K562 (cell line): ENCODE measurements around the gene FAR2. TPM values are rescaled to one million over a fixed set of nuclear protein-coding genes. Genes with fewer than 3 reads are reported as not detected.

Experiments
- DMBX1 ChIP-seq: fragments of 250-450 bp; sonication (Bioruptor Pico); IDR thresholded peaks from 2 replicates; pipeline ENCODE4 v1.8.0; 2022; ENCODE audit warnings: inconsistent platforms, mild to moderate bottlenecking, moderate library complexity, borderline replicate concordance
- HNRNPK ChIP-seq: fragments of 200-400 bp; formaldehyde crosslinking; IDR thresholded peaks from one replicate; pipeline ENCODE4 v1.6.1; 2018; ENCODE audit warnings: mild to moderate bottlenecking, low read depth, low read length; ENCODE audit not compliant: poor library complexity, severe bottlenecking
- HNRNPUL1 ChIP-seq: fragments of 200-400 bp; formaldehyde crosslinking; IDR thresholded peaks from 2 replicates; pipeline ENCODE4 v1.6.1; 2017; ENCODE audit warnings: low read length
- NFIC ChIP-seq: fragments of 450-650 bp; IDR thresholded peaks from 2 replicates; pipeline ENCODE4 v1.6.1; 2017; ENCODE audit warnings: mild to moderate bottlenecking, inconsistent platforms
- RBM25 ChIP-seq: fragments of 200-400 bp; formaldehyde crosslinking; IDR thresholded peaks from 2 replicates; pipeline ENCODE4 v1.6.1; 2018; ENCODE audit warnings: low read length, low read depth, moderate library complexity; ENCODE audit not compliant: severe bottlenecking
- TAF7 ChIP-seq: fragments of 450-650 bp; IDR thresholded peaks from 2 replicates; pipeline ENCODE4 v1.6.1; 2016; ENCODE audit warnings: missing genetic modification characterization, missing compliant biosample characterization
- TAL1 ChIP-seq: fragments of 450-650 bp; IDR thresholded peaks from 2 replicates; pipeline ENCODE4 v1.6.1; 2016; ENCODE audit warnings: mild to moderate bottlenecking
- ZNF146 ChIP-seq: IDR thresholded peaks from one replicate; pipeline ENCODE4 v1.6.1; 2018; ENCODE audit warnings: missing compliant biosample characterization; ENCODE audit not compliant: unreplicated experiment
- ZNF431 ChIP-seq: sonication (generic); formaldehyde crosslinking; IDR thresholded peaks from 2 replicates; pipeline ENCODE4 v1.8.0; 2022; ENCODE audit warnings: mild to moderate bottlenecking, missing genetic modification reagents
- polyA plus RNA-seq, 8 experiments: library from polyadenylated mRNA; depleted of rRNA in 4 of 8; stranded (reverse) in 5 of 8; unstranded in 3 of 8; fragments of >200 nt; fragmentation: Nextera tagmentation in 2 of 8; fragmentation: Illumina TruSeq in 1 of 8; extraction: Ambion mirVana in 2 of 8; extraction: Trizol in 1 of 8; gene quantifications; 2 replicates each; pipeline versions ENCODE4 v1.2.1 to v1.2.3, GENCODE V29; 2011 to 2014; ENCODE audit warnings: inconsistent platforms in 1 of 8, missing spikeins in 1 of 8
- total RNA-seq, 7 experiments: library from RNA; depleted of rRNA in 6 of 7; stranded (reverse); fragments of >200 nt in 6 of 7; fragmentation: Illumina TruSeq in 2 of 7; extraction: Trizol in 2 of 7; gene quantifications; 2 replicates each; pipeline versions ENCODE4 v1.2.1 to v1.2.3, GENCODE V29; 2011 to 2021; ENCODE audit warnings: low replicate concordance in 1 of 7
- TF ChIP-seq, protein P1 (sequence below): sonication (generic); formaldehyde crosslinking; IDR thresholded peaks from 2 replicates; pipeline ENCODE4 v1.8.0; 2022; ENCODE audit warnings: mild to moderate bottlenecking, missing genetic modification reagents
- TF ChIP-seq, protein P2 (sequence below): fragments of 250-450 bp; sonication (Bioruptor Pico); IDR thresholded peaks from 2 replicates; pipeline ENCODE4 v1.5.0; 2022; ENCODE audit warnings: mild to moderate bottlenecking
- TF ChIP-seq, protein P3 (sequence below): sonication (generic); formaldehyde crosslinking; IDR thresholded peaks from 2 replicates; pipeline ENCODE4 v1.8.0; 2023; ENCODE audit warnings: missing genetic modification reagents, mild to moderate bottlenecking, borderline replicate concordance
- TF ChIP-seq, protein P4 (sequence below): fragments of 250-450 bp; sonication (Bioruptor Pico); IDR thresholded peaks from 2 replicates; pipeline ENCODE4 v1.8.0; 2022; ENCODE audit warnings: moderate library complexity, mild to moderate bottlenecking, inconsistent platforms

Gene FAR2
- total and polyA plus RNA-seq, 9 of the 15 experiments (the other 6 are each of a cell fraction or from before 2014, with no cell fraction given) = 5.0 to 13.4 (median 8.5) TPM

DNA sequence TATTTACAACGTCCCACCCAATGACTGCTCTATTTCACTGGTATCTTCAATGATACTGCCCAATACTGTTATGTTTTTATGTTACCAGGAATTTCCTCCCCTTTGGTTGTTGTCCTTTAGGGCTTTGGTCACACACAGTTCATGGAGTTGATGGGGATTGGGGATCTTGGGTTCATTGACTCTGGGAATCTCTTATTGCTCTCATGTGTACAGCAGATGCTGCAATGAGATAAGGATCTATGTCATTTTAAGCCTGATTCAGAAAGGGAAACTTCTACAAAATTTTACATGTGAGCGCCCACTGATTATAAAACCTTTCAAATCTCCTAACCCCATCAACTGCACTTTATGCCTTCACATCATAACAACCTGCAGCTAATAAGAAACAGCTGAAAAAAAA is 67.2 kb downstream of the FAR2 start (continued):
- TF ChIP-seq, protein P1, sequence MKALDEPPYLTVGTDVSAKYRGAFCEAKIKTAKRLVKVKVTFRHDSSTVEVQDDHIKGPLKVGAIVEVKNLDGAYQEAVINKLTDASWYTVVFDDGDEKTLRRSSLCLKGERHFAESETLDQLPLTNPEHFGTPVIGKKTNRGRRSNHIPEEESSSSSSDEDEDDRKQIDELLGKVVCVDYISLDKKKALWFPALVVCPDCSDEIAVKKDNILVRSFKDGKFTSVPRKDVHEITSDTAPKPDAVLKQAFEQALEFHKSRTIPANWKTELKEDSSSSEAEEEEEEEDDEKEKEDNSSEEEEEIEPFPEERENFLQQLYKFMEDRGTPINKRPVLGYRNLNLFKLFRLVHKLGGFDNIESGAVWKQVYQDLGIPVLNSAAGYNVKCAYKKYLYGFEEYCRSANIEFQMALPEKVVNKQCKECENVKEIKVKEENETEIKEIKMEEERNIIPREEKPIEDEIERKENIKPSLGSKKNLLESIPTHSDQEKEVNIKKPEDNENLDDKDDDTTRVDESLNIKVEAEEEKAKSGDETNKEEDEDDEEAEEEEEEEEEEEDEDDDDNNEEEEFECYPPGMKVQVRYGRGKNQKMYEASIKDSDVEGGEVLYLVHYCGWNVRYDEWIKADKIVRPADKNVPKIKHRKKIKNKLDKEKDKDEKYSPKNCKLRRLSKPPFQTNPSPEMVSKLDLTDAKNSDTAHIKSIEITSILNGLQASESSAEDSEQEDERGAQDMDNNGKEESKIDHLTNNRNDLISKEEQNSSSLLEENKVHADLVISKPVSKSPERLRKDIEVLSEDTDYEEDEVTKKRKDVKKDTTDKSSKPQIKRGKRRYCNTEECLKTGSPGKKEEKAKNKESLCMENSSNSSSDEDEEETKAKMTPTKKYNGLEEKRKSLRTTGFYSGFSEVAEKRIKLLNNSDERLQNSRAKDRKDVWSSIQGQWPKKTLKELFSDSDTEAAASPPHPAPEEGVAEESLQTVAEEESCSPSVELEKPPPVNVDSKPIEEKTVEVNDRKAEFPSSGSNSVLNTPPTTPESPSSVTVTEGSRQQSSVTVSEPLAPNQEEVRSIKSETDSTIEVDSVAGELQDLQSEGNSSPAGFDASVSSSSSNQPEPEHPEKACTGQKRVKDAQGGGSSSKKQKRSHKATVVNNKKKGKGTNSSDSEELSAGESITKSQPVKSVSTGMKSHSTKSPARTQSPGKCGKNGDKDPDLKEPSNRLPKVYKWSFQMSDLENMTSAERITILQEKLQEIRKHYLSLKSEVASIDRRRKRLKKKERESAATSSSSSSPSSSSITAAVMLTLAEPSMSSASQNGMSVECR (CRISPR knock-in tag) = no peak
- no peak for TF ChIP-seq HNRNPK
- no peak for TF ChIP-seq ZNF146 (CRISPR knock-in tag)
- TF ChIP-seq NFIC = no peak
- no peak for TF ChIP-seq RBM25
- TF ChIP-seq TAL1 = no peak
- TF ChIP-seq, protein P2, sequence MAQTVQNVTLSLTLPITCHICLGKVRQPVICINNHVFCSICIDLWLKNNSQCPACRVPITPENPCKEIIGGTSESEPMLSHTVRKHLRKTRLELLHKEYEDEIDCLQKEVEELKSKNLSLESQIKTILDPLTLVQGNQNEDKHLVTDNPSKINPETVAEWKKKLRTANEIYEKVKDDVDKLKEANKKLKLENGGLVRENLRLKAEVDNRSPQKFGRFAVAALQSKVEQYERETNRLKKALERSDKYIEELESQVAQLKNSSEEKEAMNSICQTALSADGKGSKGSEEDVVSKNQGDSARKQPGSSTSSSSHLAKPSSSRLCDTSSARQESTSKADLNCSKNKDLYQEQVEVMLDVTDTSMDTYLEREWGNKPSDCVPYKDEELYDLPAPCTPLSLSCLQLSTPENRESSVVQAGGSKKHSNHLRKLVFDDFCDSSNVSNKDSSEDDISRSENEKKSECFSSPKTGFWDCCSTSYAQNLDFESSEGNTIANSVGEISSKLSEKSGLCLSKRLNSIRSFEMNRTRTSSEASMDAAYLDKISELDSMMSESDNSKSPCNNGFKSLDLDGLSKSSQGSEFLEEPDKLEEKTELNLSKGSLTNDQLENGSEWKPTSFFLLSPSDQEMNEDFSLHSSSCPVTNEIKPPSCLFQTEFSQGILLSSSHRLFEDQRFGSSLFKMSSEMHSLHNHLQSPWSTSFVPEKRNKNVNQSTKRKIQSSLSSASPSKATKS = no peak
- TF ChIP-seq, protein P3, sequence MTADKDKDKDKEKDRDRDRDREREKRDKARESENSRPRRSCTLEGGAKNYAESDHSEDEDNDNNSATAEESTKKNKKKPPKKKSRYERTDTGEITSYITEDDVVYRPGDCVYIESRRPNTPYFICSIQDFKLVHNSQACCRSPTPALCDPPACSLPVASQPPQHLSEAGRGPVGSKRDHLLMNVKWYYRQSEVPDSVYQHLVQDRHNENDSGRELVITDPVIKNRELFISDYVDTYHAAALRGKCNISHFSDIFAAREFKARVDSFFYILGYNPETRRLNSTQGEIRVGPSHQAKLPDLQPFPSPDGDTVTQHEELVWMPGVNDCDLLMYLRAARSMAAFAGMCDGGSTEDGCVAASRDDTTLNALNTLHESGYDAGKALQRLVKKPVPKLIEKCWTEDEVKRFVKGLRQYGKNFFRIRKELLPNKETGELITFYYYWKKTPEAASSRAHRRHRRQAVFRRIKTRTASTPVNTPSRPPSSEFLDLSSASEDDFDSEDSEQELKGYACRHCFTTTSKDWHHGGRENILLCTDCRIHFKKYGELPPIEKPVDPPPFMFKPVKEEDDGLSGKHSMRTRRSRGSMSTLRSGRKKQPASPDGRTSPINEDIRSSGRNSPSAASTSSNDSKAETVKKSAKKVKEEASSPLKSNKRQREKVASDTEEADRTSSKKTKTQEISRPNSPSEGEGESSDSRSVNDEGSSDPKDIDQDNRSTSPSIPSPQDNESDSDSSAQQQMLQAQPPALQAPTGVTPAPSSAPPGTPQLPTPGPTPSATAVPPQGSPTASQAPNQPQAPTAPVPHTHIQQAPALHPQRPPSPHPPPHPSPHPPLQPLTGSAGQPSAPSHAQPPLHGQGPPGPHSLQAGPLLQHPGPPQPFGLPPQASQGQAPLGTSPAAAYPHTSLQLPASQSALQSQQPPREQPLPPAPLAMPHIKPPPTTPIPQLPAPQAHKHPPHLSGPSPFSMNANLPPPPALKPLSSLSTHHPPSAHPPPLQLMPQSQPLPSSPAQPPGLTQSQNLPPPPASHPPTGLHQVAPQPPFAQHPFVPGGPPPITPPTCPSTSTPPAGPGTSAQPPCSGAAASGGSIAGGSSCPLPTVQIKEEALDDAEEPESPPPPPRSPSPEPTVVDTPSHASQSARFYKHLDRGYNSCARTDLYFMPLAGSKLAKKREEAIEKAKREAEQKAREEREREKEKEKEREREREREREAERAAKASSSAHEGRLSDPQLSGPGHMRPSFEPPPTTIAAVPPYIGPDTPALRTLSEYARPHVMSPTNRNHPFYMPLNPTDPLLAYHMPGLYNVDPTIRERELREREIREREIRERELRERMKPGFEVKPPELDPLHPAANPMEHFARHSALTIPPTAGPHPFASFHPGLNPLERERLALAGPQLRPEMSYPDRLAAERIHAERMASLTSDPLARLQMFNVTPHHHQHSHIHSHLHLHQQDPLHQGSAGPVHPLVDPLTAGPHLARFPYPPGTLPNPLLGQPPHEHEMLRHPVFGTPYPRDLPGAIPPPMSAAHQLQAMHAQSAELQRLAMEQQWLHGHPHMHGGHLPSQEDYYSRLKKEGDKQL = no peak
- no peak for TF ChIP-seq ZNF431 (CRISPR knock-in tag)
- TF ChIP-seq, protein P4, sequence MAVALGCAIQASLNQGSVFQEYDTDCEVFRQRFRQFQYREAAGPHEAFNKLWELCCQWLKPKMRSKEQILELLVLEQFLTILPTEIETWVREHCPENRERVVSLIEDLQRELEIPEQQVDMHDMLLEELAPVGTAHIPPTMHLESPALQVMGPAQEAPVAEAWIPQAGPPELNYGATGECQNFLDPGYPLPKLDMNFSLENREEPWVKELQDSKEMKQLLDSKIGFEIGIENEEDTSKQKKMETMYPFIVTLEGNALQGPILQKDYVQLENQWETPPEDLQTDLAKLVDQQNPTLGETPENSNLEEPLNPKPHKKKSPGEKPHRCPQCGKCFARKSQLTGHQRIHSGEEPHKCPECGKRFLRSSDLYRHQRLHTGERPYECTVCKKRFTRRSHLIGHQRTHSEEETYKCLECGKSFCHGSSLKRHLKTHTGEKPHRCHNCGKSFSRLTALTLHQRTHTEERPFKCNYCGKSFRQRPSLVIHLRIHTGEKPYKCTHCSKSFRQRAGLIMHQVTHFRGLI = no peak
- TF ChIP-seq DMBX1 (CRISPR knock-in tag) = no peak
- TF ChIP-seq HNRNPUL1 = no peak
- no peak for TF ChIP-seq TAF7 (tag)
